ENCODE measurements around the gene ZNF525. TPM values are rescaled to one million over a fixed set of nuclear protein-coding genes. Genes with fewer than 3 reads are reported as not detected.

ZNF525 gene
- total and polyA plus RNA-seq, 2 of the 13 experiments (the other 11 are each of a cell fraction or from before 2014, with no cell fraction given): 3.4 to 8.7 TPM

- peak; percentile 1; the same call in 1 of the 2 replicates for TF ChIP-seq TFDP1 (CRISPR knock-in tag; IDR thresholded peaks at IDR 0.05; ENCODE audit: borderline replicate concordance)
- no peak for TF ChIP-seq ZNF784 (CRISPR knock-in tag; IDR thresholded peaks at IDR 0.05; ENCODE audit: borderline replicate concordance)
- TF ChIP-seq ZNF30 (CRISPR knock-in tag; IDR thresholded peaks at IDR 0.05): no peak
Observed at GRCh38 chr19:53394522-53394973, 29.0 kb downstream of the ZNF525 start (continued).

- CTCF ChIA-PET (ENCODE audit: low intra/inter-chr PET ratio, low total read pairs): interaction anchor here (0.8 kb wide), 1 partner anchor 200 kb away, joined by 3 read pairs; no protein-coding TSS in a partner anchor
- peaks cover 2 to 12% of the 10 kb centered on the region in 2 experiments; a peak in 4 of 5 replicates for H3K36me3 ChIP-seq (replicated peaks in 1 of 2; ENCODE audit: control insufficient read depth in 1 of 2, insufficient read depth in 2 of 2, low read length in 2 of 2)
- no peaks in the 10 kb centered on the region for H3K27me3 ChIP-seq (ENCODE audit: control insufficient read depth in 1 of 2, insufficient read depth in 2 of 2, low read length in 2 of 2)
- POLR2A ChIA-PET: interaction anchor here (0.6 to 1.1 kb wide), 2 partner anchors 29 to 166 kb away, joined by 3 read pairs; no protein-coding TSS in a partner anchor
- WGBS (ENCODE audit: low lambda C conversion rate): under 1% methylated on average over 56 of the region's 58 CpGs
- peak; percentile 97 for ATAC-seq
- DNase-seq (ENCODE audit: low spot score): peak; percentile 79
- peaks cover 7% of the 10 kb centered on the region for H3K79me2 ChIP-seq (ENCODE audit: insufficient read depth, low read length)
- H3K9me3 ChIP-seq (ENCODE audit: low read length): no peaks in the 10 kb centered on the region
- BruUV-seq (replicated peaks): TSS peak; percentile 67
- H2AFZ ChIP-seq (ENCODE audit: low read length): no peak within 1 kb of the TSS
- H3K27ac ChIP-seq (ENCODE audit: extremely low read length, insufficient read depth, low read length): peak within 1 kb of the TSS; percentile 57
- no peaks in the 10 kb centered on the region for H4K20me1 ChIP-seq (ENCODE audit: insufficient read depth, low read length)
- intact Hi-C loops (cut with micrococcal nuclease; ENCODE audit: unreplicated experiment): no loop called here
- peak within 1 kb of the TSS; percentile 79 to 85 (median 81) for H3K4me3 ChIP-seq (replicated peaks in 1 of 3; ENCODE audit: insufficient read depth in 1 of 3, low read depth in 2 of 3, low read length in 3 of 3)
- H3K9ac ChIP-seq (ENCODE audit: insufficient read depth, low read depth, low read length): peak within 1 kb of the TSS; percentile 72
- no peak for FAIRE-seq
- in situ Hi-C loops (cut with HindIII; ENCODE audit: extremely low pct_ligation_motif_present, low pct_unique_long_range_greater_than_20kb): no loop called here
- peak within 1 kb of the TSS; percentile 91 for H3K4me2 ChIP-seq (ENCODE audit: low read depth, low read length)
- H3K4me1 ChIP-seq (ENCODE audit: insufficient read depth, low read length): peaks cover 18% of the 10 kb centered on the region
- TF ChIP-seq HOXA5 (CRISPR knock-in tag; IDR thresholded peaks at IDR 0.05) (peak; percentile 17; the same call in 1 of the 2 replicates), ZNF276 (CRISPR knock-in tag; IDR thresholded peaks at IDR 0.05; ENCODE audit: low read depth) (no peak), ZBTB42 (CRISPR knock-in tag; IDR thresholded peaks at IDR 0.05) (0 out of 2 replicates have a peak, but pooled peaks have one; percentile 46), CENPT (CRISPR knock-in tag; IDR thresholded peaks at IDR 0.05; ENCODE audit: low read depth) (no peak), FOXO4 (CRISPR knock-in tag; conservative IDR thresholded peaks at IDR 0.05) (no peak), ZFP90 (CRISPR knock-in tag; IDR thresholded peaks at IDR 0.05; ENCODE audit: borderline replicate concordance) (0 out of 2 replicates have a peak, but pooled peaks have one; percentile 14), NFKBIZ (CRISPR knock-in tag; IDR thresholded peaks at IDR 0.05) (no peak), ZNF350 (CRISPR knock-in tag; IDR thresholded peaks at IDR 0.05; ENCODE audit: borderline replicate concordance, low read depth) (0 out of 2 replicates have a peak, but pooled peaks have one; percentile 22), SP1 (IDR thresholded peaks at IDR 0.05) (no peak), SP1 (CRISPR knock-in tag; IDR thresholded peaks at IDR 0.05) (peak; percentile 80), KMT2A (CRISPR knock-in tag; IDR thresholded peaks at IDR 0.05) (no peak), ELF4 (CRISPR knock-in tag; IDR thresholded peaks at IDR 0.05; ENCODE audit: borderline replicate concordance) (peak; percentile 75; the same call in 1 of the 2 replicates), NFKB2 (CRISPR knock-in tag; IDR thresholded peaks at IDR 0.05; ENCODE audit: borderline replicate concordance) (peak; percentile 7; the same call in 1 of the 2 replicates)
Observed at GRCh38 chr19:53394974-53395839, 29.7 kb downstream of the ZNF525 start, which contains the start of gene ZNF765. TSS of gene ZNF765 (plus strand) at chr19:53395149. CDS start at chr19:53398016, 2,867 bp downstream.

Data from HepG2 (cell line).